Keratinocyte (primary cell): ENCODE data around the gene KLHL3. TPM values are rescaled to one million over a fixed set of nuclear protein-coding genes. Genes with fewer than 3 reads are reported as not detected.

ENCODE experiments used
- DNase-seq: peaks from one replicate; pipeline ENCODE4 v3.0.0-alpha.2; 2011; ENCODE audit warnings: low read depth, missing footprints, low spot score
- FAIRE-seq: peaks from 2 replicates; lab custom pipeline; 2011; peaks lifted over from hg19 to GRCh38; lab: Jason Lieb, UNC
- H2AFZ ChIP-seq: 2 replicates; pipeline ENCODE4 v1.6.0; 2012; ENCODE audit warnings: low read length, control low read depth, inconsistent platforms; ENCODE audit not compliant: control insufficient read depth
- H3K27ac ChIP-seq: 2 replicates; pipeline ENCODE4 v1.5.1; 2011; ENCODE audit warnings: low read length; ENCODE audit not compliant: control insufficient read depth, insufficient read depth
- H3K27me3 ChIP-seq: 3 replicates; pipeline ENCODE4 v1.6.0; 2011; ENCODE audit warnings: low read length; ENCODE audit not compliant: control insufficient read depth, insufficient read depth; ENCODE audit errors: extremely low read depth
- H3K36me3 ChIP-seq, 2 experiments: 2 replicates in 1 of 2; 3 replicates in 1 of 2; pipeline ENCODE4 v1.5.1; 2011; ENCODE audit warnings: low read length in 2 of 2, mild to moderate bottlenecking in 1 of 2; ENCODE audit not compliant: control insufficient read depth in 2 of 2, insufficient read depth in 2 of 2; ENCODE audit errors: extremely low read depth in 1 of 2
- H3K4me1 ChIP-seq: 3 replicates; pipeline ENCODE4 v1.5.1; 2011; ENCODE audit warnings: low read length; ENCODE audit not compliant: control insufficient read depth, insufficient read depth; ENCODE audit errors: extremely low read depth
- H3K4me2 ChIP-seq: 3 replicates; pipeline ENCODE4 v1.6.0; 2011; ENCODE audit warnings: low read depth, low read length; ENCODE audit not compliant: control insufficient read depth, insufficient read depth; ENCODE audit errors: extremely low read depth
- H3K4me3 ChIP-seq, 3 experiments: fragments of 200-600 bp in 1 of 3; sonication (generic) in 1 of 3; 2 replicates in 2 of 3; 3 replicates in 1 of 3; pipeline ENCODE4 v1.5.1; 2011 to 2016; ENCODE audit warnings: low read length in 3 of 3, mild to moderate bottlenecking in 3 of 3, control low read depth in 2 of 3, inconsistent platforms in 1 of 3, low read depth in 1 of 3, mixed read lengths in 1 of 3, mixed run types in 1 of 3, moderate library complexity in 1 of 3; ENCODE audit not compliant: control insufficient read depth in 2 of 3, insufficient read depth in 2 of 3; ENCODE audit errors: extremely low read depth in 1 of 3
- H3K79me2 ChIP-seq: 2 replicates; pipeline ENCODE4 v1.6.0; 2012; ENCODE audit warnings: low read length; ENCODE audit not compliant: control insufficient read depth, insufficient read depth
- H3K9ac ChIP-seq: 3 replicates; pipeline ENCODE4 v1.6.0; 2011; ENCODE audit warnings: low read length; ENCODE audit not compliant: control insufficient read depth, insufficient read depth; ENCODE audit errors: extremely low read depth
- H3K9me1 ChIP-seq: 3 replicates; pipeline ENCODE4 v1.6.0; 2011; ENCODE audit warnings: low read length; ENCODE audit not compliant: control insufficient read depth, insufficient read depth; ENCODE audit errors: extremely low read depth
- H3K9me3 ChIP-seq: 2 replicates; pipeline ENCODE4 v1.5.1; 2012; ENCODE audit warnings: low read depth, low read length; ENCODE audit not compliant: control insufficient read depth
- H4K20me1 ChIP-seq: 3 replicates; pipeline ENCODE4 v1.6.0; 2011; ENCODE audit warnings: low read length; ENCODE audit not compliant: control insufficient read depth, insufficient read depth; ENCODE audit errors: extremely low read depth
- CTCF ChIP-seq, 3 experiments: IDR thresholded peaks in 1 of 3; conservative IDR thresholded peaks in 1 of 3; optimal IDR thresholded peaks in 1 of 3; 2 replicates in 2 of 3; 3 replicates in 1 of 3; pipeline versions ENCODE3 to v1.5.1; 2011; ENCODE audit warnings: low read length in 3 of 3, mild to moderate bottlenecking in 3 of 3, moderate library complexity in 2 of 3, control low read depth in 1 of 3, inconsistent platforms in 1 of 3; ENCODE audit not compliant: insufficient read depth in 2 of 3; ENCODE audit errors: extremely low read depth in 1 of 3
- EZH2 ChIP-seq: IDR thresholded peaks from one replicate; pipeline ENCODE4 v1.6.1; 2012; ENCODE audit warnings: inconsistent platforms, mild to moderate bottlenecking, low read length, moderate library complexity
- dilution Hi-C: fragments of 300-500 bp; cut with MboI; formaldehyde crosslinking; loops from one replicate; pipeline ENCODE4 v1.7.0; 2020; ENCODE audit warnings: low sequenced_read_pairs; ENCODE audit not compliant: extremely low pct_ligation_motif_present
- polyA plus RNA-seq, 5 experiments: library from polyadenylated mRNA; depleted of rRNA in 3 of 5; stranded (reverse) in 3 of 5; stranded (forward) in 1 of 5; unstranded in 1 of 5; fragments of >200 nt; gene quantifications; 1 replicate in 1 of 5; 2 replicates in 3 of 5; 3 replicates in 1 of 5; pipeline versions ENCODE4 v1.2.1 to v1.2.3, GENCODE V29; 2011 to 2012; ENCODE audit warnings: missing spikeins in 2 of 5, low read depth in 1 of 5, low replicate concordance in 1 of 5

KLHL3 gene
- polyA plus RNA-seq, 1 donor (not counting 4 experiments of a cell fraction or from before 2014, with no cell fraction given): 2.5 TPM

- Histone ChIP-seq H3K9ac (no peak overlapping the region), H2AFZ (no peak overlapping the region), H3K9me3 (no peaks in the 10 kb centered on the region), H3K4me1 (peaks cover 32% of the 10 kb centered on the region), H3K27me3 (no peaks in the 10 kb centered on the region), H3K36me3 (no peaks in the 10 kb centered on the region), H3K9me1 (no peaks in the 10 kb centered on the region), H3K79me2 (no peaks in the 10 kb centered on the region), H4K20me1 (no peaks in the 10 kb centered on the region), H3K4me2 (no peak overlapping the region), H3K27ac (no peak overlapping the region), H3K4me3 (no peak overlapping the region)
- FAIRE-seq: no peak
- TF ChIP-seq EZH2: no peak
- no peak for TF ChIP-seq CTCF (optimal IDR thresholded peaks at IDR 0.05 in 1 of 3, IDR thresholded peaks at IDR 0.05 in 1 of 3, conservative IDR thresholded peaks at IDR 0.05 in 1 of 3; ENCODE audit: extremely low read depth in 1 of 3, insufficient read depth in 2 of 3, low read length in 3 of 3)
- dilution Hi-C loops: no loop called here
- DNase-seq: no peak
Observed at GRCh38 chr5:137627293-137627692, 108.6 kb downstream of the KLHL3 start.

GRCh38 chr5:137624786-137625349 lies 111.0 kb downstream of the KLHL3 start:
- no peaks in the 10 kb centered on the region for H3K27me3 ChIP-seq
- no peaks in the 10 kb centered on the region for H3K36me3 ChIP-seq
- dilution Hi-C loops: no loop called here
- FAIRE-seq (no peak), DNase-seq (no peak)
- H2AFZ ChIP-seq: no peak overlapping the region
- peaks cover 24% of the 10 kb centered on the region for H3K4me1 ChIP-seq
- no peaks in the 10 kb centered on the region for H4K20me1 ChIP-seq
- TF ChIP-seq CTCF (optimal IDR thresholded peaks at IDR 0.05 in 1 of 3, IDR thresholded peaks at IDR 0.05 in 1 of 3, conservative IDR thresholded peaks at IDR 0.05 in 1 of 3; ENCODE audit: extremely low read depth in 1 of 3, insufficient read depth in 2 of 3, low read length in 3 of 3) (no peak), EZH2 (no peak)
- no peaks in the 10 kb centered on the region for H3K9me1 ChIP-seq
- H3K27ac ChIP-seq: no peak overlapping the region
- no peak overlapping the region for H3K4me3 ChIP-seq
- H3K79me2 ChIP-seq: no peaks in the 10 kb centered on the region
- H3K9me3 ChIP-seq: no peaks in the 10 kb centered on the region
- no peak overlapping the region for H3K4me2 ChIP-seq
- no peak overlapping the region for H3K9ac ChIP-seq
